ENCODE results near the gene FAM50A. TPM values are rescaled to one million over a fixed set of nuclear protein-coding genes. Genes with fewer than 3 reads are reported as not detected.

Gene FAM50A
- polyA plus RNA-seq, 1 of the 3 experiments (the other 2 are of a cell fraction), result 86.0 TPM

DNA sequence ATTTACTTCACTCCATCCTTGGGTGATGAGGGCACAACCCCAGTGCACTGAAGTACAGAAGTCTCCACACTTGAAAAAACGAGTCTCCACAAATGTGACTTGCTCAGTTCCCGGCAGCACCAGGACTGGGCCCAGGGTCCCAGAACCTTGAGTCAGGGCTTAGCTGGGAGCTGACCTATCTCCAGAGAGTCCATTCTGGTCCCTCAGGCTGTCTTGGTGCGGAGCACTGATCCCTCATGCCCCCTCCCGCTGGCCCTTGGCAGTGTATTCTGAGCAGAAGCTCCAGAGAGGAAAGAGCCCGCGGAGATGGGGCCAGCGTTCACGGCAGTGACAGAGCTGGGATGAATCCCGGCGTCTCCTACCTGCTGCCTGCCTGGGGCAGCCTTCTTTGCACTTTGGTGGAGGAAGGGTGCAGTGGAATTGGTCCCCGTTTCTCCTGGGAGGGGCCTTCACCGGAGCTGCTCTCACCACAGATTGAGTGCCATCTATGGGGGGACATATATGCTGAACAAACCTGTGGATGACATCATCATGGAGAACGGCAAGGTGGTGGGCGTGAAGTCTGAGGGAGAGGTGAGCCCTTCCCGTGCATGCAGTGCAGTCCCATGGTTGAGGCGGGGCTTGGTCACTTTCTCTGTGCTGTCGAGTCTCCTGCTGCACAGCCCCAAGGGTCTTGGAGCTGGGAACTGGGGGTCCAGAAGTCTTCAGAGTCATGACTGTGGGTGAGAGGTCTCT is 3.2 kb upstream of the FAM50A start:
- ChIA-PET POLR2A (interaction anchor here (0.8 kb wide), 1 partner anchor 19 kb away, joined by 3 read pairs; no protein-coding TSS in a partner anchor), CTCF (interaction anchor here (1.6 kb wide), 1 partner anchor 86 kb away, joined by 5 read pairs; no protein-coding TSS in a partner anchor)
- no peak overlapping the region for H3K4me2 ChIP-seq
- H4K20me1 ChIP-seq (ENCODE audit: insufficient read depth), result peaks cover 27% of the 10 kb centered on the region; the same call in 1 of the 2 replicates
- H3K79me2 ChIP-seq (ENCODE audit: insufficient read depth), result peaks cover 48% of the 10 kb centered on the region
- no peak overlapping the region for H3K27ac ChIP-seq (ENCODE audit: low read depth in 2 of 2, low read length in 1 of 2)
- TF ChIP-seq ZBTB33 (IDR thresholded peaks at IDR 0.05; ENCODE audit: borderline replicate concordance, low read depth) (no peak), CHD2 (IDR thresholded peaks at IDR 0.05; ENCODE audit: low read length, partially characterized antibody) (no peak), REST (IDR thresholded peaks at IDR 0.05; ENCODE audit: low read depth, low read length) (no peak)
- TF ChIP-seq, protein P1, sequence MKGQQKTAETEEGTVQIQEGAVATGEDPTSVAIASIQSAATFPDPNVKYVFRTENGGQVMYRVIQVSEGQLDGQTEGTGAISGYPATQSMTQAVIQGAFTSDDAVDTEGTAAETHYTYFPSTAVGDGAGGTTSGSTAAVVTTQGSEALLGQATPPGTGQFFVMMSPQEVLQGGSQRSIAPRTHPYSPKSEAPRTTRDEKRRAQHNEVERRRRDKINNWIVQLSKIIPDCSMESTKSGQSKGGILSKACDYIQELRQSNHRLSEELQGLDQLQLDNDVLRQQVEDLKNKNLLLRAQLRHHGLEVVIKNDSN (IDR thresholded peaks at IDR 0.05; ENCODE audit: borderline replicate concordance, low read depth), result no peak
- H2AFZ ChIP-seq (ENCODE audit: low read depth), result no peak overlapping the region
- H3K9ac ChIP-seq, result no peak overlapping the region
- peaks cover 0 to 21% of the 10 kb centered on the region in 2 experiments for H3K36me3 ChIP-seq (replicated peaks in 1 of 2; ENCODE audit: control insufficient read depth in 1 of 2, insufficient read depth in 2 of 2, low read length in 1 of 2)
- no peaks in the 10 kb centered on the region for H3K9me2 ChIP-seq
- no peaks in the 10 kb centered on the region for H3K9me3 ChIP-seq
- no peak overlapping the region for H3K4me3 ChIP-seq (ENCODE audit: low read depth in 2 of 2, low read length in 1 of 2)
- DNase-seq, result no peak
- peaks cover 0 to 30% of the 10 kb centered on the region in 2 experiments; a peak in 1 of 4 replicates for H3K4me1 ChIP-seq (ENCODE audit: control insufficient read depth in 1 of 2, insufficient read depth in 2 of 2, low read depth in 1 of 2, low read length in 1 of 2)
- no peaks in the 10 kb centered on the region; the same call in 1 of the 2 replicates for H3K27me3 ChIP-seq (ENCODE audit: insufficient read depth)
- peaks cover 4% of the 10 kb centered on the region for H3F3A ChIP-seq (replicated peaks; ENCODE audit: insufficient read depth)
- 38% methylated on average over 16 of the region's 17 CpGs for WGBS (ENCODE audit: low lambda C conversion rate)

GRCh38 chrX:154441564-154441963 is 2.4 kb upstream of the FAM50A start:
- Histone ChIP-seq H3F3A (replicated peaks; ENCODE audit: insufficient read depth) (peaks cover 4% of the 10 kb centered on the region), H3K27ac (ENCODE audit: low read depth in 2 of 2, low read length in 1 of 2) (no peak overlapping the region; a peak in 1 of 4 replicates), H2AFZ (ENCODE audit: low read depth) (no peak overlapping the region), H4K20me1 (ENCODE audit: insufficient read depth) (peaks cover 29% of the 10 kb centered on the region; the same call in 1 of the 2 replicates), H3K27me3 (ENCODE audit: insufficient read depth) (no peaks in the 10 kb centered on the region; the same call in 1 of the 2 replicates), H3K9me3 (no peaks in the 10 kb centered on the region), H3K4me2 (no peak overlapping the region), H3K4me3 (ENCODE audit: low read depth in 2 of 2, low read length in 1 of 2) (no peak overlapping the region), H3K79me2 (ENCODE audit: insufficient read depth) (peaks cover 55% of the 10 kb centered on the region), H3K9ac (no peak overlapping the region), H3K9me2 (no peaks in the 10 kb centered on the region), H3K4me1 (ENCODE audit: control insufficient read depth in 1 of 2, insufficient read depth in 2 of 2, low read depth in 1 of 2, low read length in 1 of 2) (peaks cover 0 to 25% of the 10 kb centered on the region in 2 experiments; a peak in 1 of 4 replicates), H3K36me3 (replicated peaks in 1 of 2; ENCODE audit: control insufficient read depth in 1 of 2, insufficient read depth in 2 of 2, low read length in 1 of 2) (peaks cover 0 to 20% of the 10 kb centered on the region in 2 experiments)
- TF ChIP-seq EP300 (IDR thresholded peaks at IDR 0.05; ENCODE audit: borderline replicate concordance in 1 of 2, low read depth in 1 of 2, low read length in 1 of 2), result no peak
- TF ChIP-seq SIN3A (IDR thresholded peaks at IDR 0.05; ENCODE audit: borderline replicate concordance, low read depth, low read length), result no peak
- TF ChIP-seq RXRA (IDR thresholded peaks at IDR 0.05; ENCODE audit: borderline replicate concordance, low read depth), result no peak
- no peak for TF ChIP-seq ZBTB33 (IDR thresholded peaks at IDR 0.05; ENCODE audit: borderline replicate concordance, low read depth)
- TF ChIP-seq CHD2 (IDR thresholded peaks at IDR 0.05; ENCODE audit: low read length, partially characterized antibody), result no peak
- no peak for TF ChIP-seq FOXJ3 (CRISPR knock-in tag; IDR thresholded peaks at IDR 0.05)
- TF ChIP-seq MXI1 (IDR thresholded peaks at IDR 0.05; ENCODE audit: low read depth, low read length), result no peak
- no peak for TF ChIP-seq FOSL2 (IDR thresholded peaks at IDR 0.05; ENCODE audit: borderline replicate concordance, low read depth)
- no peak for TF ChIP-seq SMC3 (IDR thresholded peaks at IDR 0.05; ENCODE audit: low read depth, low read length)
- TF ChIP-seq YY1 (IDR thresholded peaks at IDR 0.05; ENCODE audit: low read depth), result no peak
- no peak for TF ChIP-seq TCF12 (IDR thresholded peaks at IDR 0.05)
- 67% methylated on average over 2 of the region's 11 CpGs for WGBS (ENCODE audit: low lambda C conversion rate)
- POLR2A ChIA-PET, result interaction anchor here (0.8 kb wide), 1 partner anchor 18 kb away, joined by 3 read pairs; no protein-coding TSS in a partner anchor
- no peak for DNase-seq
- CTCF ChIA-PET, result interaction anchor here (1.3 to 1.6 kb wide), 2 partner anchors 11 to 86 kb away, joined by 4 to 5 read pairs; no protein-coding TSS in a partner anchor
